ENCODE data around the gene FBLN2.

DNA sequence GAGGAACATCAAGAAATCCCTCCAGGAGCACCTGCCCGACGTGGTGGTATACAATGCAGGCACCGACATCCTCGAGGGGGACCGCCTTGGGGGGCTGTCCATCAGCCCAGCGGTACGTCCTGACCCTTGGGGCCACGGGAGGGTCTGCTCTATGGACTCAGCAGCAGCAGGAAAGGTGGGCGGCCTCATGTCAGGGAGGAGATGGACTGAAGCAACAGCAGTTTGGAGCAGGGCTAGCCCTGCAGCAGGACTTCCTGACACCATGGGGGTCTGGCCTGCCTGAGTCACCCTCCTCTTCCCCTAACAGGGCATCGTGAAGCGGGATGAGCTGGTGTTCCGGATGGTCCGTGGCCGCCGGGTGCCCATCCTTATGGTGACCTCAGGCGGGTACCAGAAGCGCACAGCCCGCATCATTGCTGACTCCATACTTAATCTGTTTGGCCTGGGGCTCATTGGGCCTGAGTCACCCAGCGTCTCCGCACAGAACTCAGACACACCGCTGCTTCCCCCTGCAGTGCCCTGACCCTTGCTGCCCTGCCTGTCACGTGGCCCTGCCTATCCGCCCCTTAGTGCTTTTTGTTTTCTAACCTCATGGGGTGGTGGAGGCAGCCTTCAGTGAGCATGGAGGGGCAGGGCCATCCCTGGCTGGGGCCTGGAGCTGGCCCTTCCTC is 44.6 kb upstream of the FBLN2 start:
- TF ChIP-seq POLR2A (IDR thresholded peaks at IDR 0.05; ENCODE audit: extremely low read depth, insufficient read length) = no peak
- TF ChIP-seq, protein P1, sequence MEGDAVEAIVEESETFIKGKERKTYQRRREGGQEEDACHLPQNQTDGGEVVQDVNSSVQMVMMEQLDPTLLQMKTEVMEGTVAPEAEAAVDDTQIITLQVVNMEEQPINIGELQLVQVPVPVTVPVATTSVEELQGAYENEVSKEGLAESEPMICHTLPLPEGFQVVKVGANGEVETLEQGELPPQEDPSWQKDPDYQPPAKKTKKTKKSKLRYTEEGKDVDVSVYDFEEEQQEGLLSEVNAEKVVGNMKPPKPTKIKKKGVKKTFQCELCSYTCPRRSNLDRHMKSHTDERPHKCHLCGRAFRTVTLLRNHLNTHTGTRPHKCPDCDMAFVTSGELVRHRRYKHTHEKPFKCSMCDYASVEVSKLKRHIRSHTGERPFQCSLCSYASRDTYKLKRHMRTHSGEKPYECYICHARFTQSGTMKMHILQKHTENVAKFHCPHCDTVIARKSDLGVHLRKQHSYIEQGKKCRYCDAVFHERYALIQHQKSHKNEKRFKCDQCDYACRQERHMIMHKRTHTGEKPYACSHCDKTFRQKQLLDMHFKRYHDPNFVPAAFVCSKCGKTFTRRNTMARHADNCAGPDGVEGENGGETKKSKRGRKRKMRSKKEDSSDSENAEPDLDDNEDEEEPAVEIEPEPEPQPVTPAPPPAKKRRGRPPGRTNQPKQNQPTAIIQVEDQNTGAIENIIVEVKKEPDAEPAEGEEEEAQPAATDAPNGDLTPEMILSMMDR (IDR thresholded peaks at IDR 0.05; ENCODE audit: low read depth, low read length) = no peak
- TF ChIP-seq, protein P2, sequence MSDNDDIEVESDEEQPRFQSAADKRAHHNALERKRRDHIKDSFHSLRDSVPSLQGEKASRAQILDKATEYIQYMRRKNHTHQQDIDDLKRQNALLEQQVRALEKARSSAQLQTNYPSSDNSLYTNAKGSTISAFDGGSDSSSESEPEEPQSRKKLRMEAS (IDR thresholded peaks at IDR 0.05; ENCODE audit: low read depth, low read length) = no peak
